Cerebellar nuclear complex (tissue), 1 donor: ENCODE results near the gene SCYGR1.
"Not testable (repeated sequence)": the region's sequence is repeated elsewhere in the genome, so short reads cannot be mapped to it uniquely, and the experiment has no call there.

Source experiments
- DNase-seq, 2 experiments: peaks; one replicate each; lab custom pipeline; 2025; lab: John Stamatoyannopoulos, UW

The SCYGR1 gene

GRCh38 chr2:227370791-227371312 is 16.9 kb downstream of the SCYGR1 start:
- DNase-seq: no peak

GRCh38 chr2:227370092-227370491 is 17.7 kb downstream of the SCYGR1 start:
- no peak for DNase-seq

- DNase-seq: no peak
Measured at GRCh38 chr2:227368574-227368973, 19.2 kb downstream of the SCYGR1 start.

GRCh38 chr2:227367427-227367795 is 20.3 kb downstream of the SCYGR1 start:
- DNase-seq: no peak

GRCh38 chr2:227366769-227367426 is 20.9 kb downstream of the SCYGR1 start:
- DNase-seq: no peak

- DNase-seq: no peak
Measured at GRCh38 chr2:227365833-227366232, 21.9 kb downstream of the SCYGR1 start.

GRCh38 chr2:227364585-227365263 is 23.0 kb downstream of the SCYGR1 start:
- not testable (repeated sequence) for DNase-seq

- DNase-seq: no peak
Measured at GRCh38 chr2:227363756-227364155, 24.0 kb downstream of the SCYGR1 start.

- DNase-seq: no peak
Measured at GRCh38 chr2:227360351-227360750, 27.4 kb downstream of the SCYGR1 start.

GRCh38 chr2:227351639-227352038 is 36.1 kb downstream of the SCYGR1 start:
- DNase-seq: no peak

- no peak for DNase-seq
Measured at GRCh38 chr2:227349989-227350612, 37.6 kb downstream of the SCYGR1 start.

GRCh38 chr2:227348324-227348723 is 39.4 kb downstream of the SCYGR1 start:
- DNase-seq: no peak

GRCh38 chr2:227347117-227347516 is 40.6 kb downstream of the SCYGR1 start:
- DNase-seq: no peak

GRCh38 chr2:227344231-227344630 is 43.5 kb downstream of the SCYGR1 start:
- DNase-seq: no peak

GRCh38 chr2:227341553-227341952 is 46.2 kb downstream of the SCYGR1 start:
- DNase-seq: no peak

- no peak for DNase-seq
Measured at GRCh38 chr2:227340106-227340505, 47.6 kb downstream of the SCYGR1 start.

GRCh38 chr2:227339098-227339599 is 48.6 kb downstream of the SCYGR1 start:
- DNase-seq: no peak
